Central memory CD8-positive, alpha-beta T cell (primary cell): ENCODE results near the gene PRKCH.
"Not testable (repeated sequence)": the region's sequence is repeated elsewhere in the genome, so short reads cannot be mapped to it uniquely, and the experiment has no call there.

Source experiments
- ATAC-seq: fragments of 150-1000 bp; cut with Tn5 transposase; replicated peaks from 2 replicates; pipeline ENCODE4 v1.10.0; 2022; ENCODE audit warnings: mild to moderate bottlenecking, moderate FRiP score, moderate number of reproducible peaks; ENCODE audit not compliant: poor library complexity, severe bottlenecking; ENCODE audit errors: extremely low read depth
- DNase-seq, 2 donors: peaks; one replicate each; pipeline ENCODE4 v3.0.0; 2021; ENCODE audit warnings: low spot score in 2 of 2
- H3K27ac Mint-ChIP-seq: one replicate; pipeline ENCODE4 v1.8.0; 2022; ENCODE audit warnings: low read depth, mild to moderate bottlenecking, moderate library complexity, mixed read lengths
- H3K27me3 Mint-ChIP-seq: one replicate; pipeline ENCODE4 v1.8.0; 2022; ENCODE audit warnings: mixed read lengths
- H3K36me3 Mint-ChIP-seq: one replicate; pipeline ENCODE4 v1.8.0; 2022; ENCODE audit warnings: mild to moderate bottlenecking, moderate library complexity, mixed read lengths; ENCODE audit not compliant: insufficient read depth
- H3K4me1 Mint-ChIP-seq: one replicate; pipeline ENCODE4 v1.8.0; 2022; ENCODE audit warnings: mixed read lengths
- H3K4me3 Mint-ChIP-seq: one replicate; pipeline ENCODE4 v1.8.0; 2022; ENCODE audit warnings: mild to moderate bottlenecking, moderate library complexity, mixed read lengths
- H3K9me3 Mint-ChIP-seq: one replicate; pipeline ENCODE4 v1.8.0; 2022; ENCODE audit warnings: mixed read lengths

Gene PRKCH

DNA sequence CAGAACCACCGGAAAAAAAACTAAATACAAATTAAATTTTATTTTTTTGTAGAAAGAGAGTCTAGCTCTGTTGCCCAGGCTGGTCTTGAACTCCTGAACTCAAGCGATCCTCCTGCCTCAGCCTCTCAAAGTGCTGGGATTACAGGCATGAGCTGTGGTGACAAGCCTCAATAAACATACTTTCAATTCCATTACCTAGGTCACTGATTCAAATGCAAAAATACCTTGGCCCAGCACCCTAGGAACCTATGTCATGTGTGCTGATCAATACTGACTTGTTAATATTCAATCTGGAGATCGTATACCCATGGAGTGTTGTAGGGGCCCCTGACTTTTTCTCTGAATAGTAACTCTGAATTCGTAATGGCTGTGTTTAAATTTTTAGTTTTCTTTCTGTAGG is 33.2 kb upstream of the PRKCH start:
- Mint-ChIP-seq H3K27me3 (no peaks in the 10 kb centered on the region), H3K9me3 (no peaks in the 10 kb centered on the region), H3K36me3 (no peaks in the 10 kb centered on the region), H3K27ac (no peak overlapping the region), H3K4me3 (no peak overlapping the region), H3K4me1 (peaks cover 18% of the 10 kb centered on the region)
- no peak for ATAC-seq
- DNase-seq: no peak

GRCh38 chr14:61288720-61289119 is 32.7 kb upstream of the PRKCH start:
- peaks cover 14% of the 10 kb centered on the region for H3K4me1 Mint-ChIP-seq

DNA sequence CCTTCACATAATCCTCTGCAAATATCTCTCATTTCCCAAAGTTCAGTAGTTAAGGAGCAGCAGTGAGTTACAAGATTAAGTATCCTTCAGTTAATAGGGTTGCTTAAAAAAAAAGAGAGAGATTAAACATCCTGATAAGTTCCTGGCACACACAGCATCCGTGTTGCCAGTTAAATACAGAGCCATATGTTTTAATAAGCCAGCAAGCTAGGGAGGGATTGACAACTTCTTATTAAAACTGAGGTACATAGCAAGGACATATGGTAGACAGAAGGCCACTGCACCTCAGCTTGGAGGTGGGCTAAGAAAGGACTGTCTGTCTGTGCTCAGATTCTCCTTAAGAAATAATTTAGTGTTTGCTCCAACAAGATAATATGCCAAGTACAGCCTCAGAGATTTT is 30.7 kb upstream of the PRKCH start:
- peaks cover 6% of the 10 kb centered on the region for H3K4me1 Mint-ChIP-seq
- no peaks in the 10 kb centered on the region for H3K36me3 Mint-ChIP-seq
- DNase-seq: no peak
- H3K27ac Mint-ChIP-seq: no peak overlapping the region
- H3K9me3 Mint-ChIP-seq: no peaks in the 10 kb centered on the region
- no peaks in the 10 kb centered on the region for H3K27me3 Mint-ChIP-seq
- no peak overlapping the region for H3K4me3 Mint-ChIP-seq
- ATAC-seq: no peak

More at GRCh38 chr14:61288720-61289119, 32.7 kb upstream of the PRKCH start:
- no peak for DNase-seq
- Mint-ChIP-seq H3K27me3 (no peaks in the 10 kb centered on the region), H3K4me3 (no peak overlapping the region), H3K9me3 (no peaks in the 10 kb centered on the region), H3K36me3 (no peaks in the 10 kb centered on the region), H3K27ac (no peak overlapping the region)
- no peak for ATAC-seq

- Mint-ChIP-seq H3K9me3 (no peaks in the 10 kb centered on the region), H3K27ac (no peak overlapping the region), H3K27me3 (no peaks in the 10 kb centered on the region), H3K36me3 (no peaks in the 10 kb centered on the region), H3K4me3 (no peak overlapping the region), H3K4me1 (peaks cover 37% of the 10 kb centered on the region)
- no peak for DNase-seq
- ATAC-seq: no peak
These were observed 25.2 kb upstream of the PRKCH start for GRCh38 chr14:61296151-61296550.

DNA sequence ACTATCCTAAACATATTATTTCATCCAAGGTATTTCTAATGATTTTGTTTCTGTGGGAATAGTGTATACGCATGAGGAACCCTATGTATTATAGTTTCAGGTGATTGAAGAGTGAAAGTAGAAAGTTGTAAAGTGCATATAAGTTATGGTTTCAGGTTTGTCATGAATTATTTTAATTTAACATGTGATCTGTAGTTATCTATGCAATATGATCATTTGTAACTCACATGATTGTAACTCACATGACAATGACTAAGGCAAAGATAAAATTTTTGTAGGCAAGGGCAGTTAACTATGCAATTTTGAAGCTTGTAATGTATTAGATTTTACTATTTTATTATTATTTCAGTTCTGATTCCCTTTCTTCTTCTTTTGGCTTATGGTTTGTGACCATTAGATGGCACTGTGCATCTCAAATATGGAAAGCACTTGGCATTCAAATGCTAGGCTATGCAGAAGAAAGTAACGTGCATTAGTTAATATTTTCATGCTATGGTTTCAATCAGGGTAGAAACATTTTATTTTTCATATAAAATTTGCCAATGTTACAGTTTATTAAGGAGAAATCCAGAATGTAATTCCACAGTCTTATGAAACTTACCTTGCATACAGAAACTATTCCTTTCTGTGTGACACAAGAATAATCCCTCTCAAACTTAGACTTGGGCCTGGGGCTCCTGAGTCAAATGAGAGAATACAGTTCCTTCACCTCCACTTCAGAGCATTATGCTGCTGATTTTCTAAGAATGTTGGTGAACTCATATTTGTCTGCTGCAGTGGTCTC is 24.5 kb upstream of the PRKCH start:
- ATAC-seq (peak; percentile 54), DNase-seq (no peak)
- Mint-ChIP-seq H3K9me3 (no peaks in the 10 kb centered on the region), H3K4me3 (no peak overlapping the region), H3K4me1 (peaks cover 37% of the 10 kb centered on the region), H3K36me3 (no peaks in the 10 kb centered on the region), H3K27me3 (no peaks in the 10 kb centered on the region), H3K27ac (no peak overlapping the region)

GRCh38 chr14:61297581-61297980 is 23.8 kb upstream of the PRKCH start:
- no peak overlapping the region for H3K4me3 Mint-ChIP-seq
- H3K9me3 Mint-ChIP-seq: no peaks in the 10 kb centered on the region
- peaks cover 37% of the 10 kb centered on the region for H3K4me1 Mint-ChIP-seq

GRCh38 chr14:61298824-61299223 is 22.6 kb upstream of the PRKCH start:
- ATAC-seq (no peak), DNase-seq (no peak)
- Mint-ChIP-seq H3K4me1 (peaks cover 37% of the 10 kb centered on the region), H3K9me3 (no peaks in the 10 kb centered on the region), H3K4me3 (no peak overlapping the region), H3K36me3 (no peaks in the 10 kb centered on the region), H3K27me3 (no peaks in the 10 kb centered on the region), H3K27ac (no peak overlapping the region)

More at GRCh38 chr14:61297581-61297980, 23.8 kb upstream of the PRKCH start:
- Mint-ChIP-seq H3K27me3 (no peaks in the 10 kb centered on the region), H3K27ac (peak overlapping the region; percentile 64), H3K36me3 (no peaks in the 10 kb centered on the region)
- ATAC-seq (no peak), DNase-seq (no peak)

DNA sequence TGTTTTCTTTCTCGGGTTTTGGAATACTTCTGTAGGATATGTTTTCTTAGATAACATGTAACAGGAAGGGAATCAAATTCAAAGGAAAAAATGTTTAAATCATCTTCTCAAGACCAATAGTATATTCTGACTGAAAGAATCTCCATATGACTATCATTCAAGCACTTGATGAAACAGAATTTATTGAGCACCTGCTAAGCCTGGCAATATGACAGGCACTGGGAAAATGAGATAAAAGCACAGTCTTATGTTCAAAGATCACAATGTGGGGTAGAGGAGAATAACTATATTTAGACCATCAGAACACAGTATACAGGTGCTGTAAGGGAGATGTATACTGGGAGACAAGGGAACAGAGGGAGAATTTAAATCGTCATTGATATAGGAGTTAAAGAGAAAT is 21.2 kb upstream of the PRKCH start:
- ATAC-seq: no peak
- DNase-seq: no peak
- Mint-ChIP-seq H3K4me1 (peaks cover 37% of the 10 kb centered on the region), H3K27ac (peak overlapping the region; percentile 20), H3K36me3 (no peaks in the 10 kb centered on the region), H3K4me3 (no peak overlapping the region), H3K27me3 (no peaks in the 10 kb centered on the region), H3K9me3 (no peaks in the 10 kb centered on the region)

DNA sequence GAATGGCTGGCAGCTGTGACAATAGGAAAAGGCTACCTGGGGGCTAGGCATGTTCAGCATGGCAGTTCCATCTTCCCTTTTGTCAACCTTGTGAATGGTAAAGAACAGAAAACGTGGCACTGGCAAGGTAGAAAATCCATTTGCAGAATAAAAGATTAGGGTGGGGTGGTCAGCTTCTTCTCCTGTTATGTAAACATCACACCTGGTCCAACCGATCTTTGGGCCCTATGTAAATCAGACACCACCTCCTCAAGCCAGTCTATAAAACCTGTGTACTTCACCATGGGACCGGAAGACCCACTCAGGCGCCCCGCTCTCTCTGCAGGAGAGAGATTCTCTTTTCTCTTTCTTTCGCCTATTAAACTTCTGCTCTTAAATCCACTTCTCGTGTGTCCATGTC is 20.6 kb upstream of the PRKCH start:
- Mint-ChIP-seq H3K4me1 (peaks cover 37% of the 10 kb centered on the region), H3K4me3 (no peak overlapping the region), H3K27ac (no peak overlapping the region), H3K9me3 (no peaks in the 10 kb centered on the region), H3K36me3 (no peaks in the 10 kb centered on the region), H3K27me3 (no peaks in the 10 kb centered on the region)
- no peak for ATAC-seq
- DNase-seq: no peak

- no peak overlapping the region for H3K4me3 Mint-ChIP-seq
- no peaks in the 10 kb centered on the region for H3K9me3 Mint-ChIP-seq
- H3K27ac Mint-ChIP-seq: no peak overlapping the region
- no peak for ATAC-seq
- H3K36me3 Mint-ChIP-seq: no peaks in the 10 kb centered on the region
- H3K4me1 Mint-ChIP-seq: peaks cover 14% of the 10 kb centered on the region
- no peak for DNase-seq
- no peaks in the 10 kb centered on the region for H3K27me3 Mint-ChIP-seq
These were observed 16.7 kb upstream of the PRKCH start for GRCh38 chr14:61304688-61305087.

GRCh38 chr14:61308198-61308597 is 13.2 kb upstream of the PRKCH start:
- DNase-seq: no peak
- H3K4me3 Mint-ChIP-seq: no peak overlapping the region
- no peaks in the 10 kb centered on the region for H3K36me3 Mint-ChIP-seq
- no peaks in the 10 kb centered on the region for H3K27me3 Mint-ChIP-seq
- no peak for ATAC-seq
- H3K9me3 Mint-ChIP-seq: no peaks in the 10 kb centered on the region
- peaks cover 7% of the 10 kb centered on the region for H3K4me1 Mint-ChIP-seq
- no peak overlapping the region for H3K27ac Mint-ChIP-seq

GRCh38 chr14:61308701-61309100 is 12.7 kb upstream of the PRKCH start:
- not testable (repeated sequence) for H3K36me3 Mint-ChIP-seq, H3K9me3 Mint-ChIP-seq, H3K4me1 Mint-ChIP-seq, ATAC-seq, H3K27ac Mint-ChIP-seq, H3K27me3 Mint-ChIP-seq, DNase-seq, H3K4me3 Mint-ChIP-seq

- H3K9me3 Mint-ChIP-seq: no peaks in the 10 kb centered on the region
- H3K27ac Mint-ChIP-seq: no peak overlapping the region
- no peaks in the 10 kb centered on the region for H3K36me3 Mint-ChIP-seq
- no peak overlapping the region for H3K4me3 Mint-ChIP-seq
- DNase-seq (no peak), ATAC-seq (no peak)
- no peaks in the 10 kb centered on the region for H3K4me1 Mint-ChIP-seq
- H3K27me3 Mint-ChIP-seq: no peaks in the 10 kb centered on the region
These were observed 6.1 kb upstream of the PRKCH start for GRCh38 chr14:61315313-61315712.
